H9 (cell line): Measurements from ENCODE around the gene LYSMD2. TPM values are rescaled to one million over a fixed set of nuclear protein-coding genes. Genes with fewer than 3 reads are reported as not detected.

Source experiments
- DNase-seq: peaks from one replicate; pipeline ENCODE4 v3.0.0-alpha.2; 2017
- H2AFZ ChIP-seq: one replicate; pipeline ENCODE4 v1.6.1; 2013; ENCODE audit warnings: mild to moderate bottlenecking, low read length, control low read depth, moderate library complexity
- H2AK5ac ChIP-seq: 2 replicates; pipeline ENCODE4 v1.6.1; 2013; ENCODE audit warnings: low read length, control low read depth, mixed read lengths; ENCODE audit not compliant: insufficient read length
- H2BK120ac ChIP-seq: one replicate; pipeline ENCODE4 v1.6.1; 2013; ENCODE audit warnings: low read depth, mild to moderate bottlenecking, low read length, control low read depth, inconsistent platforms; ENCODE audit not compliant: poor library complexity, severe bottlenecking
- H2BK12ac ChIP-seq: 2 replicates; pipeline ENCODE4 v1.6.1; 2013; ENCODE audit warnings: low read length, control low read depth, mixed read lengths, low read depth; ENCODE audit not compliant: insufficient read length
- H2BK15ac ChIP-seq: 2 replicates; pipeline ENCODE4 v1.6.1; 2013; ENCODE audit warnings: low read depth, low read length, control low read depth
- H2BK20ac ChIP-seq: one replicate; pipeline ENCODE4 v1.6.1; 2013; ENCODE audit warnings: low read depth, mild to moderate bottlenecking, low read length, control low read depth, inconsistent platforms; ENCODE audit not compliant: poor library complexity, severe bottlenecking
- H2BK5ac ChIP-seq: 2 replicates; pipeline ENCODE4 v1.6.1; 2013; ENCODE audit warnings: low read length, control low read depth, mixed read lengths; ENCODE audit not compliant: insufficient read length
- H3K14ac ChIP-seq: 2 replicates; pipeline ENCODE4 v1.6.1; 2013; ENCODE audit warnings: low read length, control low read depth; ENCODE audit not compliant: insufficient read depth
- H3K18ac ChIP-seq: 2 replicates; pipeline ENCODE4 v1.6.1; 2013; ENCODE audit warnings: low read depth, mild to moderate bottlenecking, mixed read lengths, low read length, control low read depth; ENCODE audit not compliant: insufficient read length
- H3K23ac ChIP-seq: 2 replicates; pipeline ENCODE4 v1.6.1; 2013; ENCODE audit warnings: low read length, control low read depth, mixed read lengths, low read depth; ENCODE audit not compliant: insufficient read length
- H3K23me2 ChIP-seq: 2 replicates; pipeline ENCODE4 v1.6.1; 2013; ENCODE audit warnings: low read depth, mild to moderate bottlenecking, mixed read lengths, low read length, control low read depth; ENCODE audit not compliant: insufficient read length, poor library complexity, severe bottlenecking
- H3K27ac ChIP-seq: 2 replicates; pipeline ENCODE4 v1.5.1; 2013; ENCODE audit warnings: low read length, control low read depth, mixed read lengths, low read depth; ENCODE audit not compliant: insufficient read length
- H3K27me3 ChIP-seq: 2 replicates; pipeline ENCODE4 v1.6.1; 2013; ENCODE audit warnings: low read length, control low read depth, inconsistent platforms; ENCODE audit not compliant: insufficient read depth
- H3K4ac ChIP-seq: 2 replicates; pipeline ENCODE4 v1.6.1; 2013; ENCODE audit warnings: low read depth, mild to moderate bottlenecking, control low read depth, inconsistent platforms, low read length, moderate library complexity
- H3K4me1 ChIP-seq: 2 replicates; pipeline ENCODE4 v1.6.1; 2013; ENCODE audit warnings: low read length, control low read depth, inconsistent platforms; ENCODE audit not compliant: insufficient read depth
- H3K4me2 ChIP-seq: 2 replicates; pipeline ENCODE4 v1.6.1; 2013; ENCODE audit warnings: low read length, control low read depth, mixed read lengths; ENCODE audit not compliant: insufficient read length, insufficient read depth
- H3K56ac ChIP-seq: 2 replicates; pipeline ENCODE4 v1.6.1; 2013; ENCODE audit warnings: low read depth, mild to moderate bottlenecking, mixed read lengths, low read length, control low read depth; ENCODE audit not compliant: insufficient read length
- H3K79me1 ChIP-seq: 2 replicates; pipeline ENCODE4 v1.6.1; 2013; ENCODE audit warnings: low read depth, mild to moderate bottlenecking, moderate library complexity, low read length, control low read depth, inconsistent platforms; ENCODE audit not compliant: insufficient read depth, poor library complexity, severe bottlenecking
- H3K79me2 ChIP-seq: 2 replicates; pipeline ENCODE4 v1.6.1; 2013; ENCODE audit warnings: low read length, control low read depth, inconsistent platforms; ENCODE audit not compliant: insufficient read depth
- H3K9ac ChIP-seq: 2 replicates; pipeline ENCODE4 v1.6.1; 2013; ENCODE audit warnings: low read length, control low read depth, mixed read lengths; ENCODE audit not compliant: insufficient read length; ENCODE audit errors: extremely low read depth
- H3K9me3 ChIP-seq: one replicate; pipeline ENCODE4 v1.6.1; 2013; ENCODE audit warnings: low read depth, low read length, inconsistent platforms; ENCODE audit not compliant: control insufficient read depth
- H3T11ph ChIP-seq: one replicate; pipeline ENCODE4 v1.6.1; 2013; ENCODE audit warnings: mild to moderate bottlenecking, low read length, control low read depth, inconsistent platforms
- H4K20me1 ChIP-seq: one replicate; pipeline ENCODE4 v1.6.1; 2013; ENCODE audit not compliant: control insufficient read depth, insufficient read length, insufficient read depth
- H4K5ac ChIP-seq: 2 replicates; pipeline ENCODE4 v1.6.1; 2013; ENCODE audit warnings: low read depth, mild to moderate bottlenecking, mixed read lengths, low read length, control low read depth; ENCODE audit not compliant: insufficient read length
- H4K8ac ChIP-seq: replicated peaks from 2 replicates; pipeline ENCODE4 v1.6.1; 2013; ENCODE audit warnings: low read length, control low read depth, mixed read lengths, low read depth; ENCODE audit not compliant: insufficient read length
- H4K91ac ChIP-seq: 2 replicates; pipeline ENCODE4 v1.6.1; 2013; ENCODE audit warnings: low read depth, mild to moderate bottlenecking, moderate library complexity, mixed read lengths, low read length, control low read depth; ENCODE audit not compliant: insufficient read length
- H3K27ac Mint-ChIP-seq, 3 experiments: 2 replicates in 2 of 3; 3 replicates in 1 of 3; pipeline ENCODE4 v1.8.0; 2020 to 2021; ENCODE audit warnings: mixed read lengths in 3 of 3, mild to moderate bottlenecking in 1 of 3, moderate library complexity in 1 of 3
- H3K27me3 Mint-ChIP-seq: 2 replicates; pipeline ENCODE4 v1.8.0; 2021; ENCODE audit warnings: low read depth, mild to moderate bottlenecking, moderate library complexity, mixed read lengths
- H3K36me3 Mint-ChIP-seq, 3 experiments: 2 replicates in 2 of 3; 3 replicates in 1 of 3; pipeline ENCODE4 v1.8.0; 2020 to 2021; ENCODE audit warnings: low read depth in 3 of 3, mixed read lengths in 3 of 3; ENCODE audit not compliant: insufficient read depth in 1 of 3
- H3K4me1 Mint-ChIP-seq, 2 experiments: 2 replicates each; pipeline ENCODE4 v1.8.0; 2020; ENCODE audit warnings: mixed read lengths in 2 of 2
- H3K4me3 Mint-ChIP-seq, 2 experiments: 2 replicates in 1 of 2; 3 replicates in 1 of 2; pipeline ENCODE4 v1.8.0; 2020 to 2021; ENCODE audit warnings: mild to moderate bottlenecking in 2 of 2, mixed read lengths in 2 of 2, moderate library complexity in 1 of 2
- H3K9me3 Mint-ChIP-seq, 2 experiments: 2 replicates in 1 of 2; 3 replicates in 1 of 2; pipeline ENCODE4 v1.8.0; 2020; ENCODE audit warnings: mild to moderate bottlenecking in 2 of 2, mixed read lengths in 2 of 2, moderate library complexity in 1 of 2
- CTCF ChIP-seq: fragments of 200-600 bp; sonication (generic); conservative IDR thresholded peaks from 3 replicates; pipeline ENCODE4 v1.8.0; 2021; ENCODE audit warnings: antibody characterized with exemption, mild to moderate bottlenecking
- WGBS: extraction: QIAGEN DNeasy Blood & Tissue Kit; methylation state at CpG from one replicate; pipeline ENCODE4 v1.1.7; 2013; ENCODE audit warnings: missing lambda C conversion rate, low lambda C conversion rate, mixed read lengths; ENCODE audit not compliant: insufficient read length; ENCODE audit errors: extremely low coverage; 5-methylcytosine and 5-hydroxymethylcytosine counted together
- total RNA-seq: library from RNA; stranded (reverse); gene quantifications from 2 replicates; pipeline ENCODE4 v1.2.1, GENCODE V29; 2021

Gene LYSMD2
- total RNA-seq, 1 experiment from 2014 or later = 3.9 TPM

GRCh38 chr15:51721199-51721960 is 16.1 kb downstream of the LYSMD2 start:
- H3K14ac ChIP-seq = no peak overlapping the region
- no peak overlapping the region for H3K56ac ChIP-seq
- DNase-seq = no peak
- no CpG with 5 or more reads among the region's 5 CpGs for WGBS
- H2BK5ac ChIP-seq = no peak overlapping the region
- no peak overlapping the region for H4K91ac ChIP-seq
- H3K27ac ChIP-seq = no peak overlapping the region
- H3K23me2 ChIP-seq = no peaks in the 10 kb centered on the region
- Mint-ChIP-seq H3K4me1 (peaks cover 16 to 19% of the 10 kb centered on the region in 2 experiments), H3K27ac (no peak overlapping the region), H3K4me3 (no peak overlapping the region), H3K9me3 (no peaks in the 10 kb centered on the region), H3K36me3 (peaks cover 0 to 7% (median 2%) of the 10 kb centered on the region in 3 experiments; a peak in 4 of 7 replicates), H3K27me3 (no peaks in the 10 kb centered on the region)
- no peak overlapping the region for H2BK12ac ChIP-seq
- H2BK20ac ChIP-seq = no peak overlapping the region
- H3T11ph ChIP-seq = no peak overlapping the region
- no peak for TF ChIP-seq CTCF
- H2BK15ac ChIP-seq = no peak overlapping the region
- no peak overlapping the region for H2BK120ac ChIP-seq
- H3K4me2 ChIP-seq = no peak overlapping the region
- no peak overlapping the region for H2AFZ ChIP-seq
- H3K18ac ChIP-seq = no peak overlapping the region
- H3K27me3 ChIP-seq = no peaks in the 10 kb centered on the region
- H3K9me3 ChIP-seq = no peaks in the 10 kb centered on the region
- H3K4ac ChIP-seq = no peak overlapping the region
- no peaks in the 10 kb centered on the region for H3K79me2 ChIP-seq
- no peak overlapping the region for H2AK5ac ChIP-seq
- no peak overlapping the region for H4K8ac ChIP-seq
- no peaks in the 10 kb centered on the region for H4K20me1 ChIP-seq
- H3K9ac ChIP-seq = no peak overlapping the region
- no peak overlapping the region for H3K23ac ChIP-seq
- no peaks in the 10 kb centered on the region for H3K79me1 ChIP-seq
- H3K4me1 ChIP-seq = no peaks in the 10 kb centered on the region; the same call in 1 of the 2 replicates
- H4K5ac ChIP-seq = no peak overlapping the region
